Fibroblast of gingiva (primary cell): ENCODE results near the gene CDHR3.

Experiments
- DNase-seq: peaks from one replicate; pipeline ENCODE4 v3.0.0-alpha.2; 2011; ENCODE audit warnings: low read depth

CDHR3 gene

GRCh38 chr7:106064771-106065574 lies 101.9 kb downstream of the CDHR3 start:
- peak; percentile 96 for DNase-seq

- peak; percentile 45 for DNase-seq
These were observed 102.8 kb downstream of the CDHR3 start for GRCh38 chr7:106065575-106066500.

- DNase-seq = no peak
These were observed 104.6 kb downstream of the CDHR3 start for GRCh38 chr7:106067678-106068077.

GRCh38 chr7:106068538-106068961 lies 105.5 kb downstream of the CDHR3 start:
- peak; percentile 28 for DNase-seq

GRCh38 chr7:106068986-106069385 lies 105.9 kb downstream of the CDHR3 start:
- DNase-seq = peak; percentile 61

- no peak for DNase-seq
These were observed 106.6 kb downstream of the CDHR3 start for GRCh38 chr7:106069471-106070200.

- no peak for DNase-seq
These were observed 107.1 kb downstream of the CDHR3 start for GRCh38 chr7:106070201-106070551.

- DNase-seq = no peak
These were observed 107.6 kb downstream of the CDHR3 start for GRCh38 chr7:106070567-106071254.

- no peak for DNase-seq
These were observed 108.4 kb downstream of the CDHR3 start for GRCh38 chr7:106071356-106071998.

GRCh38 chr7:106071999-106072714 lies 109.1 kb downstream of the CDHR3 start:
- DNase-seq = no peak

- no peak for DNase-seq
These were observed 109.6 kb downstream of the CDHR3 start for GRCh38 chr7:106072715-106073091.

GRCh38 chr7:106073701-106074100 lies 110.6 kb downstream of the CDHR3 start:
- no peak for DNase-seq

GRCh38 chr7:106074257-106074656 lies 111.2 kb downstream of the CDHR3 start:
- DNase-seq = no peak

GRCh38 chr7:106075937-106076336 lies 112.9 kb downstream of the CDHR3 start:
- DNase-seq = no peak

GRCh38 chr7:106076537-106076936 lies 113.5 kb downstream of the CDHR3 start:
- no peak for DNase-seq

- no peak for DNase-seq
These were observed 117.4 kb downstream of the CDHR3 start for GRCh38 chr7:106080300-106080987.

- DNase-seq = no peak
These were observed 119.2 kb downstream of the CDHR3 start for GRCh38 chr7:106082087-106082854.
